ENCODE data around the gene SRBD1. TPM values are rescaled to one million over a fixed set of nuclear protein-coding genes. Genes with fewer than 3 reads are reported as not detected.

Gene SRBD1
- total RNA-seq, 2 donors from 2014 or later, result 11.8 to 14.4 TPM

GRCh38 chr2:45543257-45543656 is 67.8 kb downstream of the SRBD1 start:
- Histone ChIP-seq H3K9me3 (no peaks in the 10 kb centered on the region), H3K9ac (ENCODE audit: low read depth in 2 of 2, low read length in 2 of 2) (no peak overlapping the region), H3K27ac (no peak overlapping the region), H3K27me3 (no peaks in the 10 kb centered on the region), H3K4me1 (no peaks in the 10 kb centered on the region), H3K4me3 (no peak overlapping the region), H3K36me3 (peaks cover 8% of the 10 kb centered on the region)
- no peak for DNase-seq
- intact Hi-C loops (cut with DNase I), result no loop called here
- TF ChIP-seq CTCF (IDR thresholded peaks at IDR 0.05), result no peak

GRCh38 chr2:45542013-45542412 is 69.1 kb downstream of the SRBD1 start:
- Histone ChIP-seq H3K4me1 (no peaks in the 10 kb centered on the region), H3K4me3 (no peak overlapping the region), H3K27ac (no peak overlapping the region), H3K27me3 (no peaks in the 10 kb centered on the region), H3K9ac (ENCODE audit: low read depth in 2 of 2, low read length in 2 of 2) (no peak overlapping the region), H3K9me3 (no peaks in the 10 kb centered on the region), H3K36me3 (peaks cover 8% of the 10 kb centered on the region)
- intact Hi-C loops (cut with DNase I), result no loop called here
- no peak for TF ChIP-seq CTCF (IDR thresholded peaks at IDR 0.05)
- no peak for DNase-seq

- Histone ChIP-seq H3K36me3 (peaks cover 8% of the 10 kb centered on the region), H3K4me3 (no peak overlapping the region)
- no peak for DNase-seq
These were observed 69.6 kb downstream of the SRBD1 start for GRCh38 chr2:45541450-45541849.

GRCh38 chr2:45540942-45541341 is 70.1 kb downstream of the SRBD1 start:
- no peak overlapping the region for H3K9ac ChIP-seq (ENCODE audit: low read depth in 2 of 2, low read length in 2 of 2)
- no peak for TF ChIP-seq CTCF (IDR thresholded peaks at IDR 0.05)
- no peaks in the 10 kb centered on the region for H3K27me3 ChIP-seq
- peaks cover 6% of the 10 kb centered on the region for H3K36me3 ChIP-seq
- H3K4me3 ChIP-seq, result no peak overlapping the region
- H3K9me3 ChIP-seq, result no peaks in the 10 kb centered on the region
- H3K4me1 ChIP-seq, result no peaks in the 10 kb centered on the region
- intact Hi-C loops (cut with DNase I), result no loop called here
- no peak overlapping the region for H3K27ac ChIP-seq
- DNase-seq, result no peak

More at GRCh38 chr2:45541450-45541849, 69.6 kb downstream of the SRBD1 start:
- no peaks in the 10 kb centered on the region for H3K27me3 ChIP-seq
- H3K9ac ChIP-seq (ENCODE audit: low read depth in 2 of 2, low read length in 2 of 2), result no peak overlapping the region
- H3K4me1 ChIP-seq, result no peaks in the 10 kb centered on the region
- no peak overlapping the region for H3K27ac ChIP-seq
- intact Hi-C loops (cut with DNase I), result no loop called here
- no peak for TF ChIP-seq CTCF (IDR thresholded peaks at IDR 0.05)
- no peaks in the 10 kb centered on the region for H3K9me3 ChIP-seq

GRCh38 chr2:45533771-45534170 is 77.3 kb downstream of the SRBD1 start:
- Histone ChIP-seq H3K36me3 (no peaks in the 10 kb centered on the region), H3K4me3 (no peak overlapping the region), H3K27me3 (no peaks in the 10 kb centered on the region), H3K9me3 (no peaks in the 10 kb centered on the region), H3K9ac (ENCODE audit: low read depth in 2 of 2, low read length in 2 of 2) (no peak overlapping the region), H3K27ac (no peak overlapping the region), H3K4me1 (no peaks in the 10 kb centered on the region)
- no peak for TF ChIP-seq CTCF (IDR thresholded peaks at IDR 0.05)
- no peak for DNase-seq
- intact Hi-C loops (cut with DNase I), result no loop called here

GRCh38 chr2:45532181-45532580 is 78.9 kb downstream of the SRBD1 start:
- no peaks in the 10 kb centered on the region for H3K27me3 ChIP-seq

More at GRCh38 chr2:45532181-45532580, 78.9 kb downstream of the SRBD1 start:
- no peak overlapping the region for H3K27ac ChIP-seq
- TF ChIP-seq CTCF (IDR thresholded peaks at IDR 0.05), result no peak
- H3K9ac ChIP-seq (ENCODE audit: low read depth in 2 of 2, low read length in 2 of 2), result no peak overlapping the region
- H3K4me1 ChIP-seq, result no peaks in the 10 kb centered on the region
- no peaks in the 10 kb centered on the region for H3K36me3 ChIP-seq
- H3K4me3 ChIP-seq, result no peak overlapping the region
- H3K9me3 ChIP-seq, result no peaks in the 10 kb centered on the region
- DNase-seq, result no peak
- intact Hi-C loops (cut with DNase I), result no loop called here
